ENCODE measurements around the gene RNF19B.

RNF19B gene, protein sequence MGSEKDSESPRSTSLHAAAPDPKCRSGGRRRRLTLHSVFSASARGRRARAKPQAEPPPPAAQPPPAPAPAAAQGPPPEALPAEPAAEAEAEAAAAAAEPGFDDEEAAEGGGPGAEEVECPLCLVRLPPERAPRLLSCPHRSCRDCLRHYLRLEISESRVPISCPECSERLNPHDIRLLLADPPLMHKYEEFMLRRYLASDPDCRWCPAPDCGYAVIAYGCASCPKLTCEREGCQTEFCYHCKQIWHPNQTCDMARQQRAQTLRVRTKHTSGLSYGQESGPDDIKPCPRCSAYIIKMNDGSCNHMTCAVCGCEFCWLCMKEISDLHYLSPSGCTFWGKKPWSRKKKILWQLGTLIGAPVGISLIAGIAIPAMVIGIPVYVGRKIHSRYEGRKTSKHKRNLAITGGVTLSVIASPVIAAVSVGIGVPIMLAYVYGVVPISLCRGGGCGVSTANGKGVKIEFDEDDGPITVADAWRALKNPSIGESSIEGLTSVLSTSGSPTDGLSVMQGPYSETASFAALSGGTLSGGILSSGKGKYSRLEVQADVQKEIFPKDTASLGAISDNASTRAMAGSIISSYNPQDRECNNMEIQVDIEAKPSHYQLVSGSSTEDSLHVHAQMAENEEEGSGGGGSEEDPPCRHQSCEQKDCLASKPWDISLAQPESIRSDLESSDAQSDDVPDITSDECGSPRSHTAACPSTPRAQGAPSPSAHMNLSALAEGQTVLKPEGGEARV

DNA sequence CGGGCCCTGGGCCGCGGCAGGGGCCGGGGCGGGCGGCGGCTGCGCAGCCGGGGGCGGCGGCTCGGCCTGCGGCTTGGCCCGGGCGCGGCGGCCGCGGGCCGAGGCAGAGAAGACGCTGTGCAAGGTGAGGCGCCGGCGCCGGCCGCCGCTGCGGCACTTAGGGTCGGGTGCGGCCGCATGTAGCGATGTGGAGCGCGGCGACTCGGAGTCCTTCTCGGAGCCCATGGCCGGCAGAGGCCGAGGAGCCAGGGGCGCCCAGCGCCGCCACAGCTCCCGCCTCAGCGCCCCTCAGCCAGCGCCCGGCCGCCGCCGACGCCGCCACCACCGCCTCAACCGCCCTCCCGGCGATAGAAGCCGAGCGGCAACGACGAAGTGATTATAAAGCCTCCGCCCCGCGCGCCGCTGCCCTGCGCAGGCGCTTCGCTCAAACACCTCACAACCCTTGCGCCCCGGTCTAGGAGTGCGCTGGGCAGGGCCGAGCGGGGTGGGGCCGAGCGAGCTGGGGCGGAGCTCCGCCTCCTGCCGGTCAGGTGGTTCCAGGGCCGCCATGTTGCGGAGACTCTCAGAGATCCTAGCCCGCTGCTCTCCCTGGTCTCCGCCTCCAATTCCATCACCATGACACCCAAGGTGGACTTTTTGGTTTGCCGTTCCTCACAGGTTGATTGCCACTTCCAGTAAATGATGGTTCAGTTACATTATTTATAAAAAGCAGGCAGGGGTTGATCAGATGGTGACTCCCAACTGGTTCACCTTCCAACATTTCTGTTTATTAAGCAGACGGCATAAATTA lies at the start of gene RNF19B:
TSS of gene RNF19B (minus strand) at position 349 of the 790 bp plus-strand sequence. CDS start at position 225, 124 bp downstream.
- peak; percentile 40 to 97 (median 91) for DNase-seq

DNA sequence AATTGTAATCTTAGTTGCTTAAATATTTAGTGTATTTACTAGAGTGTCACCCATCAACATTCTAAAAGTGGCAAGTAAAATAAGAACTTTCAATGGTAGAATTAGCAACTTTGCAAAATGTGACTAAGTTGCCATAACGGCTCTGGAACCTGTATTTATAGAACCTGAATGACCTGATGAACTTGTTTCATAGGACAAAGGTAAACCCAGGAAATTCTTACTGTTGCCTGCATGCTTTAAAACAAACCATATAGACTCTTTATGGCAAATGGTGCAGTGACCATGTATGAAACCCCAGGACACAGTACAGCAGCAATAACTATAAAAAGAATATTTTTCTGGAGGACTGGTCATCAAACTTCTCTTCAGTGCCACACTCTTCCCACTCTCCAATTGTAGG lies 49.2 kb upstream of the RNF19B start:
- DNase-seq, result no peak

DNA sequence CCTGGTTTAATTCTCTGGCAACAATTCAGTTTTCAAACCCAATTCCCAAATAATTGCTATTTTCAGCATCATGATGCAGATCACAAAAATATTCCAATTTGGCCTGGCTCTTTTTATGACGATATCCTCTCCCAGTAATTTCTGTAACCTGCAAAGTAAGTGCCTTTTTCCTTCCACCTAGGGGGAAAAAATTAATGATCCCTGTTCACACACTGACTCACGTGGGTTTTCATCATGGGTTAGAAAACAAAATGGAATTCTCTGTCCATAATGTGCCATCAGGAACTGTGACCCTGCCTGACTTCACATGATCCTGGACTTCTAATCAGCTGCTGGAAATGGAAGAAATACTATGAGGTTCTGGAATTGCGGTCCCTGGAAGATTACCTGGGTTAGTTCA lies 47.6 kb upstream of the RNF19B start:
- DNase-seq, result no peak

DNA sequence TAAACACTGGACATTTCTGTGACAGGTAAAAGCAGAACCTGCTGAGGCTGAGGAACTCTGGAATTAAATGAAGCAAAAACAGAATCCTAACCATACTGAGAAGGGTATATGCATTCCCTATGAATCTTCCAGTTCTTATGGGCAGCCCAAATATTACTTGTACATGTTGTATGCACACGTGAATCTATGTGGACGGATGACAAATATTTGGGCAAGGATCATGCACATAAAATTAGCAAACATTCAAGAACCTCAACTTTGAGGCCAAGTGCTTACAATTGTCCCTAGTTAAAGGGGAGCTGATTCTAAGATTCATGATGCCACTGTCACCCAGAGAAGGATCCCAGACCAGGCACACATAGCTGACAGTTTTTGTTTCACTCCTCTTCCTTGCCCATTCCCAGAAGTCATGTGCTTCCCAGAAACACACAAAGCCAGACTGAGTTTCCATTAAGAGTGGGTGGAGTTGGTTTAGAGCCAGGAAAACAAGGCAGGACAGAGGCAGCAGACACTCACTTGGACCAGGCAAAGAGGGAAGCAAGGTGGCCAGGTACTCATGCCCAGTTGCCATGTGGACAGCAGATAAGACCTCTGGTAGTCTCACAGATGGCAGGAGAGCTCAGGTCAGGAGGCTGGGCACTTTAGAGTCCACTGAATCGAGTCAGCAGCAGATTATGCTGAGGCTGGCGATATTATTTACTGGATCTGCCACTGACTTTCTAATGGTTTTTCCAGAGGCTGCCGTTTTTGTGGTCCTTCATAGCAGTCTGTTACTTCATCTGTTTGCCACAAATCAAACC lies 46.5 kb upstream of the RNF19B start:
- DNase-seq, result peak in 8 of 56 donors; percentile 10 to 49 (median 25)

DNA sequence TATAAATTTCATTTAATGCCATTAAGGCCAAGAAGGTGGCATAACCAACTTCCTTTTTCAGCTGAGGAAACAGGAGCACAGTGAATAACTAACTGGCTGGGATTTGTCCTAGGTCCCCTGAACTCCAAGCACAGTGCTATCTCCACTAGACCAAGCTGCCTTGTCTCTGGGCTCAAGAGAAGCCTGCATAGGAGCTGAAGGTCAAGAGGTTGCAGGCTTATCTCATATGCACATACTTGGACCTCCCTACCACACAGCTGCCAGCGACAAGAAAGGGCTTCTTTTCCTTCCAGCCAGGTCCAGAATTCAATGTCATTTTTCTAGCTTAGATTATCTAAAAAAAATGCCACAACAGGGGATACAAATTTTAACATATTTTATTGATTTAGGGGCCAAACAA lies 45.0 kb upstream of the RNF19B start:
- no peak for DNase-seq

DNA sequence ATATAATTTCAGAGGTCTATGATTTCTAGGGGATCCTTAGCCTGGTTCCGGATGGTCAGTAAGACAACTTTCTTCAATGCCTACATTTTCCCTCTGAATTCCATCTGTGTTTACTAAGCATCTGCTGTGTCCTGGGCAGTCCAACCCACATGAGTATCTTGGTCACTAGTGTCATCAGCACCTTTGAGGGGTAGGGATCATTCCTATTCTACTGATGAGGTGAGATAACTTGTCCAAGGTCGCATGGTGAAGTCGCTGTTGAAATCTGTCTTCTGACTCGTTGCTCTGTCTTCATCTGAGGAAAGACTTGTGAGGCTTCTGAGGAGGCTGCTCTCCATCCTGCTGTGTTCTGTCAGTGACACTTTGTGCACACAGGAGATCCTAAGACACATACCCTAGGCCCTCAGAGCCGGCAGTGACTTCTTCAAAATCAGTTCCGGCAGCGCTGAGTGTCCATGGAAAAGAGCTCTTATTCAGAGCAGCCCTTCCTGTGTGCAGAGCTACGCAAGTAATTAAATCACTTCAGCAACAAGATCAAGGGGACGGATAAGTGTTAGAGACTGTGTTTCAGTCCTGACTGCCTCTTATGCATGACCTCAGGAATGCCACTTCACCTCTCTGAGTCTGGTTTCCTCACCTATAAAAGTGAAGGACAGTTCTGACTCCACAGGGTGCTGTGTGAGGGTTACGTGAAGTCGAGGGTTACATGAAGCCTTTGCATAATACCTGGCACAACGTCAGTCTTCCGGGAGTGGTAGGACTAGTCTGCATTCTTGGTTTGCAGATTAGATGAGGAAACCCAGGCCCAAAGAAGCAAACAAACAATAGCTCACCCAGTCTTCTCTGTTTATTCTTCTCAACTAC lies 43.7 kb upstream of the RNF19B start:
- DNase-seq, result no peak

DNA sequence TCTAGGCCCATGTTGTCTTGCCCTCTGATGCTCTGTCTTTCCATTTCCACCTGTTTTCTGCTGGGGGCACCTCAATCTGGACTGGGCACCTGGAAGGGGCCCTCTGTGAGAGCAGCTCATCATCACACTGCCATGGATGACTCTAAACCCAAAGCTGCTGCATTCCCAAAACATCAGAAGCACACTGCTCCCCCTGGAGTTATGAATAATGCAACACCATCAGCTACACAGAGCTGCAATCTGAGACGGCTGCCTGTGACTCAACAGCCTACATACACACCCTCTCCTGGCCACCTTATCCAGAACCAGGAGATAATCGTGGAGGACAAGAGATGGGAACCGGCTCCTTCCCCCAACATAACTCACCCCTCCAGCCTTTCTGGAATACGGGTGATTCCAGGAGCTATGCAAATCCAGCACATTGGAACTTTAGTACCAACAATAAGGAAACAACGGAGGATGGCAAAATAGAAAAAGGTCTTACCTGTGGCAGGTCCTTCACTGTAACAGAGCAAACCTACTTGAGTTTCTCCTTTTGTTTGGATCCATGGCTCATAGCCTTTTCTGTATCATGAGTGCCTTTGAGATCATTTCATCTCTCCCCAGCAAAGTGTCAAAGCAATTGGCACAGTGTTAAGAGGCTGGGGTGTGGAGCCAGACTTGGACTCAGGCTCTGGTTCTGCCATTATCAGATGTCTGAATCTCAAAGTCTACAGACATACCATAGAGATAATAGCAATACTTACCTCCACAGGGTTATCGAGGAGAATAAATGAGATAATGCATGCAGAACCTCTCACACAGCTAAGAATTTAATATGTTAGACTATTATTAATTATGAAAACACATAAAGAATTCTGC lies 42.8 kb upstream of the RNF19B start:
- DNase-seq, result peak in 20 of 56 donors; percentile 6 to 65 (median 32)

DNA sequence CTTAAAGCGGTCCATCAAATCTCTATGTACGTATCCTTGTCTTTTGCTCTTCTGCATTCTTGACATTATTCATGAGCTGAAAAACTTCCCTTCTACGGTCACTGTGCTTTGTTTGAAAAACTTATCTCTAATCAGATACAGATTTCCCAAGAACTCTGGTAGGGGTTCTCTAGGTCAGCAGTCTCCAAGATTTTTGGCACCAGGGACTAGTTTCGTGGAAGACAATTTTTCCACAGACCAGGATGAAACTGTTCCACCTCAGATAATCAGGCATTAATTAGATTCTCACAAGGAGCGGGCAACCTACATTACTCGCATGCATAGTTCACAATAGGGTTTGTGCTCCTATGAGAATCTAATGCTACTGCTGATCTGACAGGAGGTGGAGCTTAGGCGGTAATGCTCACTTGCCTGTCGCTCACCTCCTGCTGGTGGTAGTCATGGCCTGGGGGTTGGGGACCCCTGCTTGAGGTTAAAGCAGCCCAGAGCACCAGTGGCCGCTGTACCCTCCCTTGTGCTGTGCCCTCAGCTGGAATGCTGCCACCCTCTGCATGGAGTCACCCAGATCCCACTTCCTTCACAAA lies 41.3 kb upstream of the RNF19B start:
- peak in 2 of 56 donors; percentile 9 to 22 for DNase-seq

DNA sequence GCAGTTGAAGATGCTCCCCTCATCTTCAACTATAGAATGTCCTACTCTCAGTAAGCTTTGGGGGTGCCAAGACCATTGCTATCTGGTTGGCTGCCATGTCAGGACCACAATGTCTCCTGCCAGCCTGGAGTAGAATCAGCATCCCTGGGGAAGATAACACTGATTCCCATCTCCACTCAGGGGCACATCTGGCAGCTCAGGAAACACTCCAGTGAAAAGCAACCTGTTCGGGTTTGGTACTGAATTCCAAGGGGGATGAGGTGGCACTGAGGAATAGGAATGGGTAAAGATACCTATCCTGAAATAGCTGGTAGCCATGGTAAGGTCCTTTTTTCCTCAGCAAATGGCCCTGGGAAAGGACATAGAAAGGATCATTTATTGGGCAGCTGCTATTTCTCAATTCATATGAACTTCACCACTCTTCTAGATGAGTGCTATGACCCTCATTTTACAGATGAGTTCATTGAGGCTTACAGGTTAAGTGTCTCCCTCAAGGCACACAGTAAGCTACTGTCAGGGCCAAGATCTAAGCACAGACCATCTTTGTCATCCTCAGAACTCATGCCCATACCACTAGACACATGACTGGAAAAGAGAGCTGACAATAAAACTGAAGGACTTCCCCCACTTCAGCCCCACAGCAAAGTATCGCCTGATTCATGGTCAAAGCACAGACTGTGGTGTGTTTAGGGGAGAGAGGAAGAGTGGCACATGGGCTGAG lies 40.7 kb upstream of the RNF19B start:
- peak in 2 of 56 donors; percentile 20 to 29 for DNase-seq

DNA sequence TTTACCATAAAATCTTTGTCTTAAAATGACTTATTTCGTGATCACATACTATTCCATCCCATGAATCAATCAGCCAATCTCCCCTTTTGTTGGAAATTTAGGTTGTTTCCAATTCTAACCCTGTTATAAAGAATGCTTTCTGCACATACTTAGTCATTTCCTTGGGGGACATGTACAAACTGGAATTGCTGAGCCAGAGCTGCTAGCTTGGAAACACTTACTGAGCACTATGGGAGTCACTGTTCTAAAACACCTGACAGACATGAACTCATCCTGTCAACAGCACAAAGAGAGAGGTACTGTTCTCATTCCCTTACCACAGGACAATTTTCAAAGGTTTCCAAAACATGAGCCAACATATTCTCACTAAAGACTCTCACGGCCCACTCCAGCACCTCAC lies 40.0 kb upstream of the RNF19B start:
- no peak for DNase-seq

DNA sequence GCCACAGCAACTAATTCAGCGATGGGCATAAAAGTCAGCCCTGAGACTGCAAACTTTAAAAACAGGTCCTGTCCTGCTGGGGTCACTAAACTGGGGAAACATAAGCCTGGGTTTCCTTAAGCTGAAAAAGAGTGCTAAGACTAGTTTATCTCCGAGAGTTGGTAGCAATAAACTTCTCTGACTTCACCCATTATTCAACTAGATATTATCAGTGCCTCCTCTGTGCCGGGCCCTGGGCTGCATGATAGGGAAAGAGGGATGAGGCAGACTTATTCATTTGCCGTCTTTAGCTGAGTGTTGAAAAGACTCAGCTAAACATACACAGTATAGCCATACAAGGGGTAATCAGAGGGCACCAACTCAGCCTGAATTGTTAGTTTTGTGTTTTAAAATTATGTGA lies 39.0 kb upstream of the RNF19B start:
- no peak for DNase-seq

DNA sequence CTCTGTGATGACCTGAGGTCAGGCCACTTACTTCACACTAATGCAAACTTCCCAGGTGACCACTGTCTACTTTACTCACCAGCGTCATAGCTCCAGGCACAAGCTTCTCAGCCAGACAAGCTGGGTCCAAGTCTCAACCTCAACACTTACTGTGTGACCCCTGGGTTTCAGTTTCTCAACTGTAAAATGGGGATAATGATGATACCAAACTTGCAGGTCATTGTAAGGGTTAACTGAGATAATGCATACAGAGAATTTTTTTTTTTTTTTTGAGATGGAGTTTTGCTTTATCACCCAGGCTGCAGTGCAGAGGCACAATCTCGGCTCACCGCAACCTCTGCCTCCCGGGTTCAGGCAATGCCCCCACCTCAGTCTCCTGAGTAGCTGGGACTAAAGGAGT lies 37.4 kb upstream of the RNF19B start:
- DNase-seq, result no peak

DNA sequence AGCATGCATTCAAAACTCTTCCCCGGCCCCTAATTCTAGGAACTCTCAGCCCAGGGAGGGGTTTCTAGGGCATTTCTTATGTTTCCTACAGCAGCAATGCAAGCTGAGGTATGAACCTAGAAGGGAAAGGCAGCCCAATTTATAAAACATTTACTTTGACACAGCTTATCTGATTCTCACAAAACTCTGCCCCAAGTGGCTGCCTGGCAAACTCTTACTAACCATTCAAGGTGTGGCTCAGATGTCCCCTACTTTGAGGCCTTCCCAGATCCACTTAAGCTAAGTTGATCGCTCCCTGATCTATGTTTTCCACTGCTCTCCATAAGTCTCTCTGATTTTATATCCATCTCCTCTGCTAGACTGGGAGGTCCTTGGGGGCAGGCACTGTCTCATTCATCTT lies 36.7 kb upstream of the RNF19B start:
- DNase-seq, result no peak

DNA sequence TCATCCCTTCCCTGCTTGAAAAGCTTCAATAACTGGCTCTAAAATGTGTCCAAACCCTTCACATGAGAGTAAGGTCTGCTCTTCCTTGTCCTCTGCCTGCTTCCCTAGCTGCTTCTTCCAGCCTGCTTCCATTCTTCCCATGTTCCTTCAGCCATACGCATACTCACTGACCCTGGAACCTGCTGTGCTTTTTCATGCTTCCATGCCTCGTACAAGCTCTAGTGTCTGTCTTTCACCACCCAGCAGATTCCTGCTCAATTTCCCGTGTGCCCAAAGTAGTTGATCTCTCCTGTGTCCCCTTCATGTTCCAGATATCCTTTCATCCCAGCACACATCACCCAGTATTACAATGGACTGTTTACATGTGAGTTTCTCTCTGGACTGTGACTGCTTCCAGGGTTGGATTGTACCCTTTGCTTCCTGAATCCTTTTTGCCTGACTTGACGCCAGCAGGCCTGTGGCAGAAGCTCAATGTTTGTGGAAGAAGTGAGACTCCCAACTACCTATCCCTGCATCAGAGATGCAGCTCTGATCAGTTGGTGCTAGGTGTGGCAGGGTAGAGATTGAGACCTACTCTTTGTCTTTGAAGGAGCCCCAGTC lies 35.9 kb upstream of the RNF19B start:
- no peak for DNase-seq

DNA sequence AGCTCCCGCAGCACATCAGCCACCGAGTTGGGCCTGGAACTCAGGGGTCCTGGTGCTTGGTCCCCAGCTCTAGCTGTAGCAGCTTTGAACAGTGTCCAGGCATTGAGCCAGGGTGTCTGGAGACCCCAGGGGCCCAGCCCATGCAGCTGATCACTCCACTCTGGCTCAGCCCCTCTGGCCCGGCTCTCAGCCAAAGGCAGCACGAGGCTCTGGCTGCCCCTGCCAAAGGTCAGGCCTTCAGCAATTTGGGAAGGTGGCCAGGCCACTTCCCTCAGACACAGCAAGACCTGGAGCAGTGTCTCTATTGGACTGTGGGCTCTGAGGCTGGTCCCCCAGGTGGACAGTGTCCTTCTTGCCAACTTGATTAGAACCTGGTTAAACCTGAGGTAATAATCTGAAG lies 34.4 kb upstream of the RNF19B start:
- peak in 2 of 56 donors; percentile 7 to 36 for DNase-seq

DNA sequence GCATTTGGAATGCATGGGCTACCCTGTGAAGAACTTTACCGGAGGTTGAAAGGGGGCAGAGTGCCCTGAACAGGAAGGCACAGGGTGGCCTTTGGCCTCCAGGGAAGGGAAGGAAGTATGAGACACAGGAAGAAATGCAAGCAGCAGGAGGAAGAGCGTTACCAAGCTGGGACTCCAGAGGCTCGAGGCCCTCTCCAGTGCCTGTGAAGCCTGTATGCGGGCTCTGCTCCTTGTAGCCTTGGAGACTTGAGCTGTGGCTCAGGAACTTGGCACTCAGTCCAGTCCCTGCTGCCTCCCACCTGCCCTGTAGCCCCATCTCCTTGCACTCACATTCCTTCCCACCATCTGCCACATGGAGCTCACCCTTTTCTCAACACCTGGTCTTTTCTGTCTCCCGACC lies 33.5 kb upstream of the RNF19B start:
- no peak for DNase-seq

DNA sequence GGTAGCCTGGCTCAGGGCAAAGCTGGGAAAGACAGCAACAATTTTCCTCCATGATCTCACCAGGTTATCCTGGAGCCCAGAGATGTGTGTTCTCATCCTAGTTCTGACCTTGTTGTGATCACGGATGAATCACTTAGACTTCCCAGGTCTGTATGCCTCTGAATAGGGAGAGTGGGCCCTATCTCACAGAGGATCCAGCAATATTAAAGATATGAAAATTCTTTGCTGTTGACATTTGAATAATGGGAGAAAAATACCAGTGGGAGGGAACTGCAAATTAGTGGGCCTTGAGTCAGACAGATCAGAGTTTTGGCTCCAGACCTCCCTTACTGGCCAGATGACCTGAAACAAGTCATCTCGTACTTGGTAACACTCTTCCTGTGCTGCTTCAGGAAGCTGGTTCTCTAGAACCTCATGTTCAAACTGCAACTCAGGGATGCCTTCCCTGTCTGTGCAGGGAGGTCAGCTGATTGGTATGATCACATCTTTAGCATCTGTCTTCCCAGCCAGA lies 32.8 kb upstream of the RNF19B start:
- no peak for DNase-seq
